ENCODE data around the gene RIMBP2. TPM values are rescaled to one million over a fixed set of nuclear protein-coding genes. Genes with fewer than 3 reads are reported as not detected.

RIMBP2 gene
- polyA plus RNA-seq, 1 donor (not counting 4 experiments of a cell fraction or from before 2014, with no cell fraction given), result 0.16 TPM

DNA sequence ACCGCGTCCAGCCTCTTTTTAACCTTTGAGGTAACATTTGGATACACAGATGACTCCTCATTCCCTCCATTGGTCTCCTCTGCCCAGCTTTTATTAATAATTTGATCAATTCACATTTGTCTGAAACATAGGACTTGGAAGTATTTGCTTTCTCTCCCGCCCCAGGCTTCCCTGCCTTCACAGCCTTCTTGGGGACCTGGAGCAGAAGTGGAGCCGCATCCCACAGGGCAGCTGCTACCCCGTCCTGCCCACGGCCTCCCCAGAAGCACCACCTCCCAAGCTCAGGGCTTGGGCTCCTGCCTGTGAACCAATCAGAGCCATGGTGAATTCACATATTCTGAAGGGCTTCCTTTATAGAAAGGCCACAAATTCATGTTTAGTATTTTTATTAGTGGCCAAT, 280.8 kb downstream of the RIMBP2 start:
- no peak overlapping the region for H3K4me2 ChIP-seq (ENCODE audit: control insufficient read depth, extremely low read depth, insufficient read depth, low read depth, low read length)

GRCh38 chr12:130434560-130434959, 281.5 kb downstream of the RIMBP2 start:
- no peaks in the 10 kb centered on the region for H4K20me1 ChIP-seq (ENCODE audit: control insufficient read depth, extremely low read depth, insufficient read depth, low read length)
- no peak overlapping the region for H3K4me3 ChIP-seq (ENCODE audit: control insufficient read depth in 2 of 3, extremely low read depth in 1 of 3, insufficient read depth in 2 of 3, low read depth in 1 of 3, low read length in 3 of 3)
- peaks cover 3% of the 10 kb centered on the region for H3K9me3 ChIP-seq (ENCODE audit: control insufficient read depth, low read depth, low read length)
- H3K27ac ChIP-seq (ENCODE audit: control insufficient read depth, insufficient read depth, low read length), result no peak overlapping the region
- no peak for FAIRE-seq
- no peak for TF ChIP-seq EZH2 (IDR thresholded peaks at IDR 0.05; ENCODE audit: low read length)
- TF ChIP-seq, protein P1, sequence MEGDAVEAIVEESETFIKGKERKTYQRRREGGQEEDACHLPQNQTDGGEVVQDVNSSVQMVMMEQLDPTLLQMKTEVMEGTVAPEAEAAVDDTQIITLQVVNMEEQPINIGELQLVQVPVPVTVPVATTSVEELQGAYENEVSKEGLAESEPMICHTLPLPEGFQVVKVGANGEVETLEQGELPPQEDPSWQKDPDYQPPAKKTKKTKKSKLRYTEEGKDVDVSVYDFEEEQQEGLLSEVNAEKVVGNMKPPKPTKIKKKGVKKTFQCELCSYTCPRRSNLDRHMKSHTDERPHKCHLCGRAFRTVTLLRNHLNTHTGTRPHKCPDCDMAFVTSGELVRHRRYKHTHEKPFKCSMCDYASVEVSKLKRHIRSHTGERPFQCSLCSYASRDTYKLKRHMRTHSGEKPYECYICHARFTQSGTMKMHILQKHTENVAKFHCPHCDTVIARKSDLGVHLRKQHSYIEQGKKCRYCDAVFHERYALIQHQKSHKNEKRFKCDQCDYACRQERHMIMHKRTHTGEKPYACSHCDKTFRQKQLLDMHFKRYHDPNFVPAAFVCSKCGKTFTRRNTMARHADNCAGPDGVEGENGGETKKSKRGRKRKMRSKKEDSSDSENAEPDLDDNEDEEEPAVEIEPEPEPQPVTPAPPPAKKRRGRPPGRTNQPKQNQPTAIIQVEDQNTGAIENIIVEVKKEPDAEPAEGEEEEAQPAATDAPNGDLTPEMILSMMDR (optimal IDR thresholded peaks at IDR 0.05 in 1 of 3, IDR thresholded peaks at IDR 0.05 in 1 of 3, conservative IDR thresholded peaks at IDR 0.05 in 1 of 3; ENCODE audit: extremely low read depth in 1 of 3, insufficient read depth in 2 of 3, low read length in 3 of 3), result no peak
- no peaks in the 10 kb centered on the region for H3K4me1 ChIP-seq (ENCODE audit: control insufficient read depth, extremely low read depth, insufficient read depth, low read length)
- H3K4me2 ChIP-seq (ENCODE audit: control insufficient read depth, extremely low read depth, insufficient read depth, low read depth, low read length), result no peak overlapping the region
- H3K36me3 ChIP-seq (ENCODE audit: control insufficient read depth in 2 of 2, extremely low read depth in 1 of 2, insufficient read depth in 2 of 2, low read length in 2 of 2), result no peaks in the 10 kb centered on the region
- H3K9me1 ChIP-seq (ENCODE audit: control insufficient read depth, extremely low read depth, insufficient read depth, low read length), result no peaks in the 10 kb centered on the region
- H3K27me3 ChIP-seq (ENCODE audit: control insufficient read depth, extremely low read depth, insufficient read depth, low read length), result no peaks in the 10 kb centered on the region
- H2AFZ ChIP-seq (ENCODE audit: control insufficient read depth, low read length), result no peak overlapping the region
- DNase-seq (ENCODE audit: low read depth, low spot score), result no peak
- H3K79me2 ChIP-seq (ENCODE audit: control insufficient read depth, insufficient read depth, low read length), result no peaks in the 10 kb centered on the region
- dilution Hi-C loops (cut with MboI; ENCODE audit: extremely low pct_ligation_motif_present, low sequenced_read_pairs), result no loop called here
- no peak overlapping the region for H3K9ac ChIP-seq (ENCODE audit: control insufficient read depth, extremely low read depth, insufficient read depth, low read length)

More for the DNA sequence above, 280.8 kb downstream of the RIMBP2 start:
- Histone ChIP-seq H3K9me3 (ENCODE audit: control insufficient read depth, low read depth, low read length) (peaks cover 3% of the 10 kb centered on the region), H3K4me3 (ENCODE audit: control insufficient read depth in 2 of 3, extremely low read depth in 1 of 3, insufficient read depth in 2 of 3, low read depth in 1 of 3, low read length in 3 of 3) (no peak overlapping the region), H3K27ac (ENCODE audit: control insufficient read depth, insufficient read depth, low read length) (no peak overlapping the region), H3K9me1 (ENCODE audit: control insufficient read depth, extremely low read depth, insufficient read depth, low read length) (no peaks in the 10 kb centered on the region), H3K79me2 (ENCODE audit: control insufficient read depth, insufficient read depth, low read length) (no peaks in the 10 kb centered on the region), H3K9ac (ENCODE audit: control insufficient read depth, extremely low read depth, insufficient read depth, low read length) (no peak overlapping the region), H4K20me1 (ENCODE audit: control insufficient read depth, extremely low read depth, insufficient read depth, low read length) (no peaks in the 10 kb centered on the region), H3K4me1 (ENCODE audit: control insufficient read depth, extremely low read depth, insufficient read depth, low read length) (no peaks in the 10 kb centered on the region), H3K27me3 (ENCODE audit: control insufficient read depth, extremely low read depth, insufficient read depth, low read length) (no peaks in the 10 kb centered on the region), H3K36me3 (ENCODE audit: control insufficient read depth in 2 of 2, extremely low read depth in 1 of 2, insufficient read depth in 2 of 2, low read length in 2 of 2) (no peaks in the 10 kb centered on the region), H2AFZ (ENCODE audit: control insufficient read depth, low read length) (no peak overlapping the region)
- DNase-seq (ENCODE audit: low read depth, low spot score), result no peak
- TF ChIP-seq EZH2 (IDR thresholded peaks at IDR 0.05; ENCODE audit: low read length), result no peak
- TF ChIP-seq, protein P1 (optimal IDR thresholded peaks at IDR 0.05 in 1 of 3, IDR thresholded peaks at IDR 0.05 in 1 of 3, conservative IDR thresholded peaks at IDR 0.05 in 1 of 3; ENCODE audit: extremely low read depth in 1 of 3, insufficient read depth in 2 of 3, low read length in 3 of 3), result no peak
- FAIRE-seq, result no peak
- dilution Hi-C loops (cut with MboI; ENCODE audit: extremely low pct_ligation_motif_present, low sequenced_read_pairs), result no loop called here
